Activated CD4-positive, alpha-beta T cell treated with anti-CD3 and anti-CD28 coated beads for 24 hours (primary cell): ENCODE measurements around the gene PISD.

Source experiments
- DNase-seq, 2 donors: peaks; one replicate each; pipeline ENCODE4 v3.0.0-alpha.2; 2020; ENCODE audit warnings: low read depth in 2 of 2

PISD gene

GRCh38 chr22:31626427-31627150 lies 35.4 kb downstream of the PISD start:
- DNase-seq, result no peak

DNA sequence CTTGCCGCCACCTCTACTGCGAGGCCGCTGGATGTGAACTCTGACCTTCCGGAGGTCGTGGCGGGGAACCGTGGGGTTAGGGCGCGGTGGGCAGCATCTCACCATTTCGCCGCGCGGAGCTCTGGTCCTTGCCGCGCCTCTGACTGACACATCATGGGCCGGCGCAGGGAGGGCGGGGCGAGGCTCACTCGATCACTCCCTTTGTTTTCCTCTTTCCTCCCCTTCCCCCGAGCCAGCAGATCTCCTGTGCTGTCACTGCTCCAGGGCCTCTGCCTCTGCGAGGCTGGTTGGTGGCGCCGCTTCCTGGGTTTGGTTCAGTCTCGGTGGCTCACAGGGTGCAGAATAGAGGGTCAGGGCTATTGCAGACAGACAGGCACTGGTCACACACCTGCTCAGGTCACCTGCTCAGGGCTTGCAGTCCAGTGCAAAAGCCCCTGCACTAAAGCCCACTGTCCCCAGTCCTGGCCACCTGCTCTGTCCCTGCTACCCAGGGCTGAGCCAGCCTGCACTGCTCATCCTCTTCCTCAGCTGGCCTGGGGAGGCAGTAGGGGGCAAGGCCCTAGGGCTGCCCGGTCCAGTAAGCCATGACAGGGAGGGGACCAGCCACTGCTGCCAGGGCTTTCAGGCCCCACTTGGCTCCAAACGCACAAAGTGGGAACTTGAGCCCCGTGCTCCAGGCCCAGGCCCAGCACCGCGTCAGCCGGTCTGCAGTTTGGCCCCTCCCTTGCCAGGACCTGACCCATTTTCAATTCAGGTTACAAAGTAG lies 36.2 kb downstream of the PISD start:
- no peak for DNase-seq

DNA sequence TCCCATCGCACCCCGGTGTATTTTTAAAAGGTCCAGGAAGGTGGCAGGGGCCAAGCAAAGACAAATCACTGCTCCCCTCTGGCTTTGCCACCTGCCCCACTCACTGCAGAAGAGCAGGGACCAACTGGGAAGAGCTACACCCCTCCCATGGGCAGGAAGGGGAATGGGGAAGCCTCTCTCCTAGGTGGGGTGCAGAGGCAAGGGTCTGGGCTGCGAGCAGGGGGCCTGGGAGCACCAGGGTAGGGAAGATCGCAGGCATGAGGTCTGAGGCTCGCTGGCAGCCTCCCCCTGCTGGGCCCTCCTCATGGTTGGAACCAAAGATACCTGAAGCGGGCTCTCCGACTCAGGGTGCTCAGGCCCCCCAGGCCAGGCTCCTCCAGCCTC lies 36.8 kb downstream of the PISD start:
- no peak for DNase-seq

- DNase-seq, result no peak
Observed at GRCh38 chr22:31623592-31624304, 38.3 kb downstream of the PISD start.

DNA sequence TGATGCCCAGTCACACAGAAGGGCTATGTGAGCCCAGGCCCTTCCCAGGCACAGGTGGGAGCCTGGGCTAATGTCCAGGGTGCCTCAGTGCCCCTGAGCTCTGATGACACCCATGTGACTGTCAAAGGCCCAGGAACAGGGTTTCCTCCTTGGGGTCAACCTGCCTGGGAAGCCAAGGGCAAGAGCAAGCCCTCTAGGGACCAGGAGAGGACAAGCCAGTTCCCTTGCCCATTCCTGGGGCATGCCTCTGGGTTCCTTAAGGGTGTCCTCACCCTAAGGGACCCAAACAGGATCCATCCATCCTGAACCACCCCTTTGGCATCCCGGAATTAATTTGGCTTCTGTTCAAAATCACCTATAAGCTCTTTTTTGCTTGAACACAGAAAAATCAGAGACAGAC lies 39.0 kb downstream of the PISD start:
- no peak for DNase-seq

DNA sequence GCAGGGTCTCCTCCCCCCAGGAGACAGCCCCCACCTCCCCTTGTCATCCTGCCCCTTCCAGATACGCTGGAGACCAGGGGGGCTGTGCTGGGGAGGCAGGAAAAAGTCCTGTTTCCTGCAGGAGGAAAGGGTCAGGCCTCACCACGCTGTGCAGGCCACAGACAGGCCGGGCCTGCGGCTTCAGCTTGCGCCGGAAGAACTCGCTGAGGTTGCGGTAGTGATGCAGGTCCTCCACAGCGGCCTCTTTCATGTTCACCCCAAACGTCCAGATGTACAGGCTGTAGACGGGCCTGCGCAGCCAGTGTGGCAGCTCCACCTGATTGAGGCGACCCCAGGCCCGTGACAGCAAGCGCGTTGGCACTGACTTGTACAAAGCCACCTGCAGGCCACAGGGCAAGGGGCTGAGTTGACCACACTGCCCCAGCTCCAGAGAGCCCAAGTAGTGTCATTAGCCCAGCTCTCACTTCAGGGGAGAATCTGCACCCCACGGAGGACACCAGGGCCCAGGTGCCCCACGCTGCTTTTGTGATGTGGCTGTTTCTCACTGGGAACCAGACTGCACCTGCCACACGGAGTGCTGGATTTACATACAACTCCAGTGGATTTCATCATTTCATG lies 40.4 kb downstream of the PISD start:
- no peak for DNase-seq

GRCh38 chr22:31620756-31621480 lies 41.1 kb downstream of the PISD start:
- no peak for DNase-seq

DNA sequence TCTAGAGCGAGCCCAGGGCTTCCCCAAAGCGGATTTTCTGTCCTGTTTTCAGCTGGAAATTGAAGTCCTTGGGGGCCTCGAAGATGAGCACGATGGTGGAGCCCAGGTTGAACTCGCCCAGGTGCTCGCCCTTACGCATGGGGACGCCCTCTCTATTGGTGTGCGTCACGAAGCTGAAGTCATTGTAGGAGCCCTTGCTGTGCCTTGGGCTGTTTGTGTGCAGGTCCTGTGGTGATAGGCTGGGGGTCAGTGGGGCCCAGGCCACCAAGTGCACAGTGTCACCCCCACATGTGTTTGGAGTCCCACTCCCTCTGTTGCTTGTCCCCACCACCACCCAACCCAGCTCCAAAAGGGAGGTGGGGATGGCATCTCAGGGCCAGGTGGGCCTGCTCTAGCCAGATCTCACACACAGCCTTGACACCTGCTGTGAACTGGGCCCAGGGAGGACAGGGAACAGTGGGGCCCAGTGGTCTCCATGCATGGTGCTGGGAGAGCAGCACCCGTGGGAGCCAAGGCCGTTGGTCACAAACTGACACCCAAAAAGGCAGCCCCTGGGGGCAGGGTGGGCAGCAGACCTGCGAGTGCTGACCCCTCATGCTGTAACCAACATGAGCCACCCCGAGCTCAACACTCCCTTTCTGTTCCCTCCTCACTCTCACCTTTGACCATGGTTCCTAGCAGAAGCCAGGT lies 42.3 kb downstream of the PISD start:
- no peak for DNase-seq

DNA sequence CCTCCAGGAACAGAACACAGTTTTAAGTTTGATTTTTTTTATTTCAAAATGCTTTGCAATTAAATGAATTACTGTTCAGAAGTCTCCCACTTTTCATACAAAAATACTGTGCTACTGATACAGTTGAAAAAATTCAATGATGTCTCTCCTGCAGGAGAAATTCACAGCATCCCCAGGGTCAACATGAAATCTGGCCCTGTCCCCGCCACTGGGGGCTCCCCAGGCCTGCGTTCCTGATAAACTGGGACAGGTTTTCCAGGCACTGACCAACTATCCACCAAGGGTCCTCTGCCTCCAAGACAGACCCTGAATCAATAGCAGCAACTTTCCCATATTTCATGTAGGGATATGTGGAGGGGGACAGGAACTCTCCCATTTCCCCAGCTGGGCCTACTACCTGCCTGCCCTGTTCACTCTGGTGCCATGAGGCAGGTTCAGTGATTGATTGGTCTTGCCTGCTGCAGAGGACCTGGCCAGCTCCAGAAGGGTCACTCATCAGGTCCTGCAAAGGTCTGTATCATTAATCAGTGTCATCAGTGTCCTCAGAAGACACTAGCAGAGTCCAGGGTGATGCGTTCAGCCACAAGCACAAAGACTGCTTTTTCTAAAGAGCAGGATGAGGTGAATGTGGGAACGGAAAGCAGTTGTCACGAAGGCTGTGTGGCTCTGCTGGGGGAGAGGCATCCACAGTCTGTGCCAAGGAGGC lies 43.4 kb downstream of the PISD start:
- no peak for DNase-seq

DNA sequence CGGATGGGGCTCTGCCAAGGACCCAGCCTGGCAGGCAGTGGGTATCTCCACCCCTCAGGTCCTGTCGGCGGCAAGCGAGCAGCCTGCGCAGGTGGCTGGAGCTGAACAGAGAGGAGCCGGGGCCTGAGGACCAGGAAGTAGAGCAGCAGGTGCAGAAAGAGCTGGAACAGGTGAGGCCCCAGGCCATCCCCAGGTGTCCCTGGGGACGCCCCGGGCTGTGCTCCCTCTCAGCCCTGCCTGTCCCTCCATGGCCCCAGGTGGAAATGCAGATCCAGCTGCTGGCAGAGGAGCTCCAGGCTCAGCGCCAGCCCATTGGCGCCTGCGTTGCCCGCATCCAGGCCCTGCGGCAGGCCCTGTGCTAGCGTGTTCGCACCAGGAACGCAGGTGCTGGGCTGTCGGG lies 44.0 kb downstream of the PISD start:
- DNase-seq, result no peak

DNA sequence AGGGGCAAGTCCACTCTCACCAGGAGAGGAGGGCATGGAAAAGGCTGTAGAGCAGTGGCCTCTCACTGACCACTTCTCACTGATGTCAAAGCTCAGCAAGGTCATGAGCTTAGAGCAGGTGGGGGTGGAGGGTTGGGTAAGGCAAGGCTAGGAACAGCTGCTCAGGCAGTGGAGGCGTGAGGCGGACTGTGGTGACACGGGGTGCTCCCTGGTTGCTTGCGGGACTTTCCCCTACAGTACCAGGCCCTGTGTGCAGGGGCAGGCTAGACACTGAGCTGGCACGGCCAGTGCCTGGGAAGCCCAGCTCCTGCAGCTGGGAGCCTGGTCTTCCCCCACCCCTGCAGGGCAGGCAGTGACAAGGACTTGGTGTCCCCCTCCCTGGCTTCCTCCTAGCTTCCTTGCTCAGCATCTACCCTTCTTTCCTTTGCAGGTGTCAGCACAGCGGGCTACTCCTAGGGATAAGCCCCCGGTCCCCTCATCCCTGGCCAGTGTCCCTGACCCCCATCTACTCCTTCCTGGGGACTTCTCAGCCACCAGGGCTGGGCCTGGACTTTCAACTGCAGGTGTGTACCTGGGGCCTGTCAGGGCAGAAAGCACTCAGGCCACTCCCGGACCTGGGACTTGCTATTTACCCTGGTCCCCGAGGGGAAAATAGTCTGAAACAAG lies 45.6 kb downstream of the PISD start:
- peak in 1 of 2 donors; percentile 33 for DNase-seq

- DNase-seq, result no peak
Observed at GRCh38 chr22:31615940-31616314, 46.1 kb downstream of the PISD start.

DNA sequence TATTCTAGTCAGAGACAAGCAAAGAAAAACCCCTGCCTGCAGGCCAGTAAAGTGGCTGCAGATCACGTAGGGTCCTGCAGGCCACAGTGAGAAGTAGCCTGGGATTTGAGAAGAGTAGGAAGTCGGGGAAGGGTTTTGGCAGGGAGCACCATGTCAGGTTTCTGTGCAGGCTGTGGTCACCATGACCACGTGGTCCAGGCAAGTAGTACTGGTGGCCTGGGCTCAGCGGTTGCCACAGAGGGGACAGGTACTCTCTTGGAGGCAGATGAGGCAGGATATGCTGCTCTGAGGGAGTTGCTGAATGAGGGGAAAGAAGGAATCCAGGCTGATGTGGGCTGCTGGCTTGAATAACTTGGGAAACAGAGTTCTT lies 46.5 kb downstream of the PISD start:
- no peak for DNase-seq

DNA sequence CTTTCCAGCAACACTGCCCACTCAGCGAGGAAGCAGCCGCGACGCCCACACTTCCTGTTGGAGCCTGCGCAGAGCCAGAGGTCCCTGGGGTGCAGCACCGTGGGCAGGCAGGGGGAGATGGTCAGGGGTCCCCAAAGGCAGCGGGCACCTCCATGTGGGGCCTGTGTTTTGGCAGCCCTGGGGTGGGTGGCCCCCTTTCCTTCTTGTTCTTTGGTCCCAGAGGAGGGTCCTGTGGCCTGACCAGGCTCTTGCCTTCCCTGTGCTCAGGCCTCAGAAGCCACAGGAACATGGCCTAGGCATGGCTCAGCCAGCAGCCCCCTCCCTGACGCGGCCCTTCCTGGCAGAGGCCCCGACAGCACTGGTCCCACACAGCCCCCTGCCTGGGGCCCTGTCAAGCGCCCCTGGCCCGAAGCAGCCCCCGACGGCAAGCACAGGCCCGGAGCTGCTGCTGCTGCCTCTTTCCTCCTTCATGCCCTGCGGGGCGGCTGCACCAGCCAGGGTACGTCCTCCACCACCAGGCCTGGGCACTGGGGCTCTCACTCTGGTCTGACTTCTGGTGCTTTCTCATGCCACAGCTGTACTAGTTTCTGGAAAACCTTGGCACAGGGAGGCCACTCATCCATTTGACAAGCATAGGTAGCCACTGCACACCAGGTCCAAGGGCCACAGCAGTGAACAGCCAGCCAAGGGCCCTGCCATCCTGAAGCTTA lies 47.1 kb downstream of the PISD start:
- DNase-seq, result no peak

DNA sequence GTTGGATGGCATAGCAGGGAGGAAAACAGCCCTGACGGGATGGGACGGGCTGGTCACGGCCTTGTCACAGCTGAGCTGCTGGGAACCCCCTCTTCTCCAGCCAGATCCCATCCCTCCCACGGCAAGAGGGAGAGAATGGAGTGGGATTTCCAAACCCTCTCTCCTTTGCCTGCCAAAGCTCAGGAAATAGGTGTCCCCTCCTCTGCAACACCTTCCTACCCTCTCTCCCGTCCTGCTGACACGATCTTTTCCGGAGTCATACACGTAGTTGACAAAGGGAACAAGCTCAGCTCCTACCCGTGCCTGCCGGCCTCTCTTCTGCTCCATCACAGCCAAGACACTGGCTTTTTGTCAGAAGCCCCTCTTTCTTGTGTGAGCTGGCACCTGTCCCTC lies 48.1 kb downstream of the PISD start:
- DNase-seq, result no peak

- no peak for DNase-seq
Observed at GRCh38 chr22:31613286-31613903, 48.6 kb downstream of the PISD start.

DNA sequence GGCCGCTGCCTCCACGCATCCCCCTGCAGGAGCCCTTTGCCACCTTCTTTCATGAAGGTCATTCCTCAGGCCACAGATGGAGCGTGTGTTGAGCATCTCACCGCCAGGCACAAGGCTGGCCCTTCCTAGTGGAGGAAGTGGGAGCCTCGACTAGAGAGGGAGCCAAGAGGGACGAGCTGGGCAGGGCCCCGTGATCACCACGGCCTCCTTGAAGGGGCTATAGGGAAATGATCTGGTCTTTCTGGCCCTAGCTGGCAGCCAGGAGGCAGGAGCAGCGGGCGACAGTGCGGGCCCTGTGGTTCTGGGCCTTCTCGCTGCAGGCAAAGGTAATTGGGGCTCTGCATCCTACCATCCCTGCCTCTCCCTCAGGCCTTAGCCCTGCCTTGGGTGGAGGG lies 49.1 kb downstream of the PISD start:
- no peak for DNase-seq

DNA sequence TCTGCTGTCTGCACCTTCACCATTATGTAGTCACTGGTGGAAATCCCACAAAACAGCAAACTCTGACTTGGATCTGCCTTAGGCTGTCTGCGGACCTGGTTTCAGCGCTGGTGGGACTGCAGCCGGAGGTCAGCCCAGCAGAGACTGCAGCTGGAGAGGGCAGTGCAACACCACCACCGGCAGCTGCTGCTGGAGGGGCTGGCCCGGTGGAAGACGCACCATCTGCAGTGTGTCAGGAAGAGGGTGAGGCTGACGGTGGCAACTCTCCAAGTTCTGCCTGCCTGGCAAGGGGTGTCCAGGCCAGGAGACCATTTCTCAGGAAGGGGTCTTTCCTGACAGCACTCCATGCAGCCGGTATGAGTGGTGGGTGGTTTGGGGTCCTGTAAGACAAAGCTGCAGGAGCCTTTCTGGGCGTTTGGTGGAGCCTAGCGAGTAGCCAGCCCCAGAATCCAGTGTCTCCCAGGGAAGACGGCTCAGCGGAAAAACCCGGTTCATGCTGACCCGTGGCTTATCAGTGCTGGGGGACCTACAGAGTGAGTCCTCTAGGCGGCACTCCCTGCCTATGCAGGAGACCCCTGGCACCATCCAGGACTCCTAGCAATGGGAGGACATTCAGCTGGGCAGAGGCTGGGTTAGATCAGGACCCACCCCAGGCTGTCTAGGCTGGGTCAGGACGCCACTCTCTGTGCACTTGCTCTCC lies 50.8 kb downstream of the PISD start:
- no peak for DNase-seq
